CD4-positive, alpha-beta T cell treated with Interferon gamma for 1 hour (primary cell): ENCODE data around the gene ENOX1.

Experiments
- DNase-seq: peaks from one replicate; pipeline ENCODE4 v3.0.0-alpha.2; 2020

The ENOX1 gene

DNA sequence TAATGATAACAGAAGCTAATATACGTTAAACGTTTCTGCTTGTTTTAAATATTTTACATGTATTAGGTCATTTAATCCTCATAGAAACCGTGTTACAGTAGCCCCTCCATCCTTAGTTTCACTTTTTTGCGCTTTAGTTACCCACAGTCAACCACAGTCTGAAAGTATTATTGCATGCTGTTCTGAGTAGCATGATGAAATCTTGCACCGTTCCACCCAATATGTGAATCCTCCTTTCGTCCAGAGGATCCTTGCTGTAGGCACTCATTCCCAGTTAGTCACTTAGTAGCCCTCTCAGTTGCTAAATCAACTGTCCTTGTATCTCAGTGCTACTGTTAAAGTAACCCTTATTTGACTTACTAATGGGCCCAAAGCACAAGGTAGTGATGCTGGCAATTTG lies 257.8 kb downstream of the ENOX1 start:
- DNase-seq: no peak

DNA sequence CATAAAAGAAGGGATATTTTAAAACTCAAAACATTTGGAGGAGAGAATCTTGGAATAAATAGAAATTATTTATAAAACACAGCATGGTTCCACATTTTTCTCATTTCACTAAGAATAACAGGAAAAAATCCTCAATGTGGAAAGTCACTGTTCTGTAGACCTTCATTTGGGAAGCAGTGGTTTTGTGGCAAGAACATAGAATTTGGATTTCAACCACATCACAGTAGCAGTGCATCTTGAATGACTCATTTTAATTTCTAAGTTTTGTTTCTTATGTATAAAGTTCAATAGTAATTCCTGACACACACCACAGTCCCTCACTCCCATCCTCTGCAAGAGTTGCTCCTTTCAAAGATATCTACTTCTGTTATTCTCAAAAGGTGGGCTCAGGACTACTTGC lies 264.0 kb downstream of the ENOX1 start:
- DNase-seq: no peak

DNA sequence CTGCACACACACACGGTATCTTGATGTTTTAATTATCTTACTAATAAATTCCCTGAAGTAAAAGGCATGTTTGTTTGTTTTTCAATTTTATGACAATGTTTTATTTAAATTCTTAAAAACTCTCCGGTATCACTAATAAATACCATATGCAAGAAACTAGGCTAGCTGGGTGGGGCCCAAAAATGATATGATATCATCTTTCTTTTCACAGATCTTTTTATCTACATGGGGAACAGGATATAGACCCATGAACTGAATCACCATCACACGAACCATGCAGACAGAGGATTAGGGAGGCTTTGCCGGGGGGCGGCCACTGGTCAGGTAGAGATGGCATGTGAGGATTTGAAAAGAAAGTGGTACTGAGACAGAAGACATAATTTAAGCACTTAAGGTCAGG lies 266.4 kb downstream of the ENOX1 start:
- DNase-seq: no peak

DNA sequence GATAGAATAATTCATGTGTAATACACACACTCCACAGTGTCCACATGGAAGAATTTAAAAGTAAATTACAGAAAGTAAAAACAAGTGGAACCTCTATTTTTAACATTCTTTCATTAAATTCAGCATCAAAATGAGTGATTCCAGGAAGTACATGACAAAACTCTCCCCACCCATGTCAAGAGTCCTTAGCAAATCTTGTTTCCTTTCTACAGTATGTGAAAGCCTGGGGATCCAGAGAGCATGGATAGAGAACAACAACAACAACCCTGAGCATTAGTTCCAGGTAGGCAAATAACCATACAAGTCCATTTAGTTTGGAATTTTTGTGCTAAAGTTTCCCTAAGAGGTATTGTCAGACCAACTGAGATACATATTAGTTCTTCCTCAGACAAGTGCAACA lies 267.9 kb downstream of the ENOX1 start:
- DNase-seq: no peak

DNA sequence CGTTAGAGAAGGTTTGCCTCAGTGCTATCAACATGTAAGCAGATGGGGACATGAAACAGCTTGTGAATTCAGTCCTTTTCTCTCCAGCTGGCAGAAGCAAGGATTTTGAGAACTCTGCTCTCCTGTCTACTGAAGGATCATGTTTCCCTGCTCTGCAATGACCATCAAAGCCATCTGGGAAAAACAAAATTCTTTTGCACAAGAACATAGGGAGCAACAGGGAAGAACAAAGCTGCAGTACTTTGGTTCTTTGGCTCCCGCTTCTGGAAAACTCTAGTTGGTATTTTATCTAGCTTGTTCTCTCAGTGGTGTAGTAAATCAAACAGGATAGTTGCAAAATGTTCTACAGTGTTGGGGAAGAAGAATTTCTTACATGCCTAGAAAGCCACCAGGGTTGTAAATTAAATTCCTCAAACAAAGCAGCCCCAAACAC lies 270.4 kb downstream of the ENOX1 start:
- DNase-seq: no peak

DNA sequence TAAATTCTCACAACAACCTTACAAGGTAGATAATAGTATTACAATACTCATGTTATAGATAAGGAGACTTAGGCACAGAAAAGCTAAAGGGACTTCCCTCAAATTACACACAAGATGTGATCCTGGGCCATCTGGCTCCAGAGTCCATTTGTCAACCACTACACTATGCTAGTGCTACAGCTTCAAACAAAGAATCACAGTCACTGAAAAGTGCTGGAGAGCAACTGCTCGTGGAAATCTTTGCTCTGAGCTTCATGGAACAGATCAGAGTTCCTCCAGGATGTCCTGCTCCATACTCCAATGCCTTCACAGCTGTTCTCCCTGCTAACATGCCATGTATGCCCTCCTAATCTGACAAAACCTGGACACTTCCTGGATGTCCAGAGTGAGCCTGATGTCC lies 271.2 kb downstream of the ENOX1 start:
- DNase-seq: no peak

DNA sequence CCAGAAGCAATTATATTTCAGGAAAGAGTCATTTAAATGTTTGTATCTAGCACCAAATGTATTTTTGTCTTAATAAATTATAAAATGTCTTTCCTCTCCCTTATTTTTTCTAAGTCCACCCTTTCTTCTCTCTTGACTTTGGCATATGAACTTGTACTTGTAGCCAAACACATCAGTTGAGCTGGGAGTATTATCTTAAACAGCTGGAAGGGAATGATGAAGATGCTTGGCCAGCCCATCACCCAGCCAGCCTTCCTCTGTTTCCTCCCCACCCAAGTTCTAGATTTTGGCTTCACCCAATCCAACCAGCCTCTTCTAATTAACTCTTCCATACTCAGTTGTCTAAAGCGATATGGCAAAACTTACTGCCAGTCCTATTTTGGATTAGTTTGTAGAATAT lies 272.5 kb downstream of the ENOX1 start:
- no peak for DNase-seq

DNA sequence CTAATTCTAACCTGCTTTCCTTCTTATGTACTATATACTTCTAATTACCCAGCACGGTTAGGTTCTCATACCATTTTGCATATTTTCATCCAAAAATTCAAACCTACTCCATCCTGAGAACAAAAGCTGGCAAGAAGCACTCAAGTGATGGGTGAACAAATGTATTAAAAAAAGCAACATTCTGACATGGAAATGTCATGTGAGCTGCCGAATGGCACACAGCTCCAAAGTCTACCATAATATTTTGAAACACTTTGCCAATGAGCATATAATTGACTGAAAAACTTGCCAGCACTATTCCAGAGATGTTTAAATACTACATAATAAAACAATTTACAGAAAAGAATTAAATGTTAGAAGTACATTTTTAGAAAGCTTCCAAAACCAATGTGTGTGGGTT lies 274.6 kb downstream of the ENOX1 start:
- DNase-seq: no peak

DNA sequence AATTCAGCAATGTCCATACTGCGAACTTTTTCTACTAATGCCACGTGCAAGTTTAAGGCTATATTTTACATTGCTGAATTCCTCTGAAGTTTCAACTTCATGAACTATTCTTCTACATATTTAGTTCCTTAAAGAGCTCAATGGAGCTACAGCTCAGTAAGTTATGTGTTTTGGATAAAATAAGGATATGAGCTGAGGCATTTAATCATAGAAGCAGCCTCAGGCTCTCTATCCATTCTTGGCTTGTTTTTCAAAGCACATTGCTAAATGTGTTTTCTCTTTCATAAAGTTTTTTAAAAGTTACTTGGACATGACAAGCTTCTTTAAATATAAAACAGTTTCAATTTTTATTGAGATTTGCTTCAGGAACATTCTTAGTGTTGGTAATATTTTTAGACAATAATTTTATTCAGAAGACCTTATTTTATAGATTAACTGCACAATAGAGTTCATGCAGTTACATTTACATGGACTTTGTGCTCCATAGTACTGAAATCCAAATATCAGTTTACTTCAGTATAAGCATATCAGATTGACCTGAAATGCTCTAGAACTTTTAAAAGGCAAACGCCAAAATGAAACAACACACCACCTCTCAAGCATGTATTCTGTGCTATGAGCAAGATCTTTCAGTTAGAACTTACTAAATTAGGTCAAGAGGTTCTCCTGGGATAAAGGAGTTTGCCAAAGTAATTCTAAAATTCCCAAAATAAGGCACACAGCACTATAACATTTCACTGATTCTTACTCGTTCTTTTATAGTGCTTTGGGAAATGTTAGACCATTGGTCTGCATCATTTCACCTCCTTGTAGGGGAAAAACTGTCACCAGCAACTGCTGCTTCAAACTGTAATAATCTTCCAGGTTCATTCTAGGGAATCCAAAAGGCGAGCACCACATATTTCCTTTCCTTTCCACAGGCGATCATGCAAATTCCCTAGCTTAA lies 275.5 kb downstream of the ENOX1 start:
- no peak for DNase-seq

DNA sequence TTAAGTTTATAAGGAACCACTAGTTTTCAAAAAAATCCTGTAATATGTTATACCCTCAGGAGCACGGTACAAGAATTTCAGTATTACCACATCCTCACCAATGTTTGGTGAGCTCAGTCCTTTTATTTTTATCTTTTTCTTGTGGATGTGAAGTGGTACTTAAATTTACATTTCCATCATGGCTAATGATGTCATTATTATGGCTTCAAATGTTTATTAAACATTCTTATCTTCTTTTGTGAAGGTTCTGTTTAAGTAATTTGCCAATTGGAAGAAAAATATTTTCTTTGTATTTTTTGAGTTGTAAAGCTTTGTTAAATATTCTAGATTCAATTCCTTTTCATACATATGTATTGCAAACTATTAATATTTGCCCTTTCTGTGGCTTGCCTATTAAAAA lies 291.0 kb downstream of the ENOX1 start:
- DNase-seq: no peak

DNA sequence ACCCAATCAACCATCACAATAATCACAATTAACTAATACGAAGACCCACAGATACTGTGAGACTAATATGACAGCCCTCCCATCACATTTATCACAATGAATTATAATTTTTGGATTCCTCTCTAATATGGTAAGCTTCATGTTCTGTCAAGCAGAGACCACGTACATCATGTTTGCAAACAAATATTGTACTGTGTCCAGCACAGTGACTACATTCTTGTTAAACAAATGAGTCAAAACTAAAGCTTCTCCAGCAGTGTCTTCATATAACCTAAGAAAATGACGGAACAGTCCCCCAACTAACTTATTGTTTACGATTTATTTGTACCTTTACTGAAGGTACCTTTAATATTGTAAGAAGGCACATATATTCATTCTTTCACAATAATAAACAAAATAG lies 292.6 kb downstream of the ENOX1 start:
- DNase-seq: no peak

DNA sequence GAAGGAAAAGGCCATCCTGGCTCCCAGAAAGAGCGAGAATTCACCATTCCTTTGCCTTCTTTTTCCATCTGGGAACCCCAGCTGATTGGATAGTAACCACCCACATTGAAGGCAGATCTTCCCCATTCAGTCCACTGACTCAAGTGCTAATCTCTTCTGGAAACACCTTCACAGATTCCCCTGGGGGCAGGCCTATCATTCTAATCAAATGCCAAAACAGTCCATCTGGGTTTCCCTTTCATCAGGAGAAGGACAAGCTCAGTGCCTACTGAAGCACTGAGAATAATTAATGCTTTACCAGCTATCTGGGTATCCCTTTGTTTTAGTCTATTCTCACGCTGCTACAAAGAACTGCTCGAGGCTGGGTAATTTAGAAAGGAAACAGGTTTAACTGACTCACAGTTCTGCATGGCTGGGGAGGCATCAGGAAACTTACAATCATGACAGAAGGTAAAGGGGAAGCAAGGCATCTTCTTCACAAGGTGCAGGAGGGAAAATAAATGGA lies 293.2 kb downstream of the ENOX1 start:
- DNase-seq: no peak

DNA sequence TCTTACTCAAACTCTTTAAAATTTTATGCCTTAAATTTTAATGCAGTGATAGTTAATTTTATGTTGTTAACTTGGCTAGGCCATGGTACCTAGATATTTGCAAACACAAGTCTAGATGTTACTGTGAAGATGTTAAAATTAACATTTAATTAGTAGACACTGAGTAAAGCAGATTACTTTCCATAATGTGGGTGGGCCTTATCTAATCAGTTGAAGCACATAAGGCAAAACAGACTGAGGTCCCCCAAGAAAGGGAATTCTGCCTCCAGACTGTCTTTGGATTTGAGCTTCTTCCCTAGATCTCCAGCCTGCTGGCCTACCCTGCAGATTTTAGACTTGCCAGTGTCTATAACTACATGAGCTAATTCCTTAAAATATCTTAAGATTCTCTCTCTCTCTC lies 294.0 kb downstream of the ENOX1 start:
- DNase-seq: no peak

DNA sequence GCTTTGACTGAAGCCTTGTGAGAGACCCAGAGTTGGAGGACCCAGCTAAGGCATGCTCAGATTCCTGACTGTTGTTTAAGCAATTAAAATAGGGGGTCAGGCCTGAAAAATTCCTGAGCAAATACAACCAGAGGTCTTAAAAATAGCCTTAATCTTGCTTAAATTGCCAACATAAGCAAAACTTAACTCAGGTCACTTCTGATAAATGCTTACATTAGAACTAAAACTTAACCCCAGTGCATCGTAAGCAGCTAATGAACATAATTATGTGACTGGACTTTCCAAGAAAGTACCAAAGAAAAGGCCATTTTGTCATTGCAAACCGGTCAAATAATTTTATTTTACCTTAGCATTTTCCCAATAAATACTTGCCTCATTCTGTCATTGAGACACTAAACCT lies 294.5 kb downstream of the ENOX1 start:
- DNase-seq: no peak

DNA sequence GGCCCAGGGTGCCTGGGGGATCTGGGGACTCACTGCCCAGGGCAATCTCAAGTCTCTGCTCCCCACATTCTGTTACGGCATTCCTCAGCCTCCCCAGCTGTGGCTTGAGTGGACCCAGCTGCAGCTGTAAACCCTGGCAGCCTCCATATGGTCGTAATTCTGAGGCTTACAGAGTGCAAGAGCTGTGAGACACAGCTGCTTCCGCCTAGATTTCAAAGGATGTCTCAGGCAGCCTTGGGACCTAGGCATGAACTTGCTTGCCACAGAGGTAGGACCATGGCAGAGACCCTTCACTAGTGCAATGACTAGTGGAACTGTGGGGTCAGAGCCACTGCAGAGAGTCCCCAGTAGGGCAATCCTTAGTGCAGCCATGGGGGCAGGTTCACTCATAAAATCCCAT lies 297.5 kb downstream of the ENOX1 start:
- DNase-seq: no peak

DNA sequence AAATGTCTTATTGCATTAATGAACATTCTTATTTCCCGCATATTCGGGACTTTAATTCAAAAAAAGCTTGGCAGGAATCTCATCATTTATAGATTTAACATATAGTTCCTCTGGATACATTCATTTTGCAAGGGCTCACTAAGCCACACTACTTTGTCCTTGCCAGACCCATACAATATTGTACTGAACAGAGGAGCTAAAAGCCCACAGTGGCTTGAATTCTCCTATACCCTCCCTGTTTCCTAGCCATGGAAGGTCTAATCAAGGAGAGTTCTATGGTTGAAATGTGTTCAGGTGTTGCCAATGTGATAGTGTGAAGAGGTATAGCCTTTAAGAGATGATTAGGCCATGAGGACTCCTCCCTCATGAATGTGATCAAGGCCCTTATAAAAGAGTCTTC lies 298.9 kb downstream of the ENOX1 start:
- no peak for DNase-seq

DNA sequence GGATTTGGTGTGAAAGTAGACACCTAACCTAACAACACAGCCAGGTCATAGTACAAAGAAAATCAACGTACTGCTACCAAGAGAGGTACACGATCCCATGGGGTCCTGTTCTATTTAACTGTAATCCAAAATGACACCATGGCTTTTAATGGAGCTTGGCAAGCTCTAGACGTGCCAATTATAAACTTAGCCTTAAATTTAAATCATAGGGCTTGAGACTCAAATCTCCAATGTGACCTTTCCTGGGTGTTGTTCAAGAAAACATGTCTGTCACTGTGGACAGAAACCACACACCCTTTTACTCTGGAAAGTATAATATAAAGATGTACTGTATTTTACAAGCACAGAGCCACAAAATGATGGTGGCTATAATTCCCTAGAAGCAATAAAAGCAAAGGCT lies 299.3 kb downstream of the ENOX1 start:
- no peak for DNase-seq

DNA sequence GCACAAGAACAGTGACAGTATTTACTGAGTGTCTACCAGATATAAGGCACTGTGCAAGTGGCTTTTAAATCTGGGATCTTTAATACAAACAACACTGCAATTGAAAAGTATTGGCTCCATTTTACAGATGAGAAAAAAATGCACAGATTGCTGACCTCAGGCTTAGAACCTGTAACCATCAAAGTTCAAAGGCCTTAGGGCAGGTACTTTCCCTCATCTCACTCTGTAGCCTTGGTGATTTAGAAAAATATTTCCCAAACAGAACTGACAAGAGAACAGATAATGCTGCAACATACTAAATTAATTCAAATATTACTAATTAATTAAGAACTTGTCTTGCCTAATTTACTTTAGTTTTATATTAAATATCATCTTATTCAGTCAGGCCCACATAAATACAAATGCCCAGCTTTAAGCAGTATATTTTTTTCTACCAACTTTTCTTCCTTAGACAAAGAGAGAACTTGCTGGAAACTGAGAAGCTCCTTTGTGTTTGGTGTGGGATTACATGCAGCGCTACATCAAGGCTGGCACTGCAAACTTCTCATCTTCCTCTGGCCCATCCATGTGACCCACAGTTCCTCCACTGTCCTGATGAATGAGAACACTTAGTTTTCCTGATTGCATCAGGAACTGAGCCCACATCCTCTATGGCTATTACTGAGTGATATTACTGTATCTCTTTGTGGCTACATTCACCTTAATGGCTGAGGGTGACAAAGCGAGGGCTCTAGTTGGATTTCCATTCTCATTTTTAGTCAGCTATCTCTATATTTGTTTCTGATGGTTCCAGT lies 302.1 kb downstream of the ENOX1 start:
- no peak for DNase-seq

DNA sequence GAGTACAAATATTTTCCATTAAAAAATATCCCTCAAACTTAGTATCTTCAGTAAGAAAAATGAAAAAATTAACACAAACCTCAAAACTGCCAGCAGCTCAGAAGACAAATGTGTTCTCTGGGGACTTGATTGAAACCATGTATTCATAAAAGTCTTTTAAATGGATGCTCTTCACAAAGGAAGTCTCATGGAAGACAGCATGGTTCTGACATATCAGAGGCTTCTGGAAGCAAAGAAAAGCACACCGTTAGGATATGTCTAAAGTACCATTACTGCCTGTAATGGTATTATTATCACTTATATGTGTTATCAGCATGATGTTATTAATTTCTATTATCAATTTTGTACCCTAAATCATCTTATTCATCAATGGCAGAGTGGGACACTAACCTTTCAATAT lies 302.8 kb downstream of the ENOX1 start:
- no peak for DNase-seq

DNA sequence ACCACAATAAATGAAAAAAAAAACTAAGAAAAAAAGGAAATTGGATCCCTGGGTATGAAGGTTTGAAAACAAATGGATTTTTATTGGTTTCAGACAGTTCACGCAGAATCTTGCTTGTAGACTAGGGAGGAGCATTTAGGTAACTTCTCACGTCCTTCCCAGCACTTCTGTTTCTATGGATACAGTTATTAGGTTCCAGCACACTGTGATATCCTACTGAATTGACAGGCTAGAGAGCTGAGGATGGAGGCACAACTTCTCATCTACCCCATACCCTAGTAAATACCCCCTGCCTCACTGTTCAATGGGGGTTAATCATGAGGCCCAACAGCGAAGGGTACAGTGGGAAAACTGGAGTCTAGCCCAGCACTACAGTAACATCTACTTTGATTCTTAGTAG lies 304.1 kb downstream of the ENOX1 start:
- DNase-seq: no peak

DNA sequence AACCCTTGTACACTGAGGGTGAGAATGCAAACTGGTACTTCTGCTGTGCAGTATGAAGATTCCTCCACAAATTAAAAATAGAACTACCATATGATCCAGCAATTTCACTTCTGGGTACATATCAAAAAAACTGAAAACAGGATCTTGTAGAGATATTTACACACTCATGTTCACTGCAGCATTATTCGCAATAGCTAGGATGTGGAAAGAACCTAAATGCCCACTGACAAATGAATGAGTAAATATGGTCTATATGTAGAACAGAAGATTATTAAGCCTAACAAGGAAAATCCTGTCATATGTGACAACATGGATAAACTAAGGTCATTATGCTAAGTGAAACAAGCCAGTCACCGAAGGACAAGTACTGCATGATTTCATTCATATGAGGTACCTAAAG lies 304.7 kb downstream of the ENOX1 start:
- no peak for DNase-seq

DNA sequence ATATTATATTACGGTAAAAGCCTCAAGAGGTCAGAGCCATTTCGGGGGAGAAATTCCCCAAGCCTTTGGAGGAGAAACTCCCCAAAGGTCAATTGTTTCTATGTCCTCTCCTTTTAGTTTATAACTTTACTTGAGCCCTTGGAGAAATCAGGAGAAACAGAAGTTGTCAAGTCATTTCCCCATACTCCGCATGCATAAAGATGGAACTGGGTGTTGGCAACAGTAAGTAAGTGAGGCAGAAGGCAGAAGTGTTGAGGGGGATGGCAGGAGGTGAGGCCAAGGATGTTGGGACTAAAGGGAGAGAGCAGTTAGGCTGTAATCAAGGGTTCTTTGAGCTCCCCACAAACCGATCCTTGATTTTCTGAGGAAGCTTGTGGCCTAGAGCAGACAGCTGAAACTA lies 307.9 kb downstream of the ENOX1 start:
- no peak for DNase-seq

DNA sequence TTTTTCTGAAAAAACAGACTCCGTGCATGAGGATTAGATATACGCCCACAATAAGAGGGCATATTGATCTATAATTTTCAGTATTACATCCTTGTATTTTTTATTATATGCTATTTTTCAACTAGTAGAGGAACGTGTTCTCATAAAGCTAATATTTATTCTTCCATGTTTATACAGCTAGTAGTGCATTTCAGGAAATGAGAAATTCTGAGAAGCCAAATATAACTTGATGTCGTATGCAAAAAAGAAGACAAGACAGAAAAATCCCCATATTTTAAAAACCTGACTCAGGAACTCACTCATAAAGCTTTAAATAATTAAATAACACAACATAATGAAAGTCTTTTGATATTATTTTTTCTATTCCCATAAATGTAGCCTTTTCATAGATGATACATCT lies 308.6 kb downstream of the ENOX1 start:
- DNase-seq: no peak

DNA sequence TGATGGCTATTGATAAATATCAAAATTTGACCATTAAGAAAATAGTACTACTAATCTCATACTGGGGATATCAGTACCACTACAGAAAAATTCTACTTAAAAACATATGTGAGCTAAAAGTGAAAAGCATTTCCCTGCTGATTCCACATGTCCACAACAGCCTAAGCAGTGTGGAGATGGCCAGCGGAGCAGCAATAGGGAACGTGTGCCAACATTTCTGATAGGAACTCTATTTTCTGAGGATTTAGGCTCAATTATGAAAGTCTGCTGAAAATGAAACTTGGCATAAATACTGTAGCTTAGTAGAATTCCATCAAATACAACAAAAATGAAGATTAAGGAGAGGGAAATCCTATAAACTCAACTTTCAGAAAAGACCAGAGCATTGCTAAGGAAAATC lies 311.6 kb downstream of the ENOX1 start:
- DNase-seq: no peak
